GM10266 (cell line): ENCODE measurements around the gene LHFPL2.

Experiments used
- DNase-seq: peaks from one replicate; pipeline ENCODE4 v3.0.0; 2012; ENCODE audit errors: extremely low spot score
- CTCF ChIP-seq: IDR thresholded peaks from 2 replicates; pipeline ENCODE4 v1.5.1; 2012; ENCODE audit warnings: mild to moderate bottlenecking, low read depth; ENCODE audit not compliant: control insufficient read depth, insufficient read depth; ENCODE audit errors: missing control alignments

LHFPL2 gene

GRCh38 chr5:78527925-78528324 lies 120.6 kb downstream of the LHFPL2 start:
- TF ChIP-seq CTCF: no peak
- no peak for DNase-seq

GRCh38 chr5:78527054-78527859 lies 121.3 kb downstream of the LHFPL2 start:
- no peak for TF ChIP-seq CTCF
- no peak for DNase-seq

GRCh38 chr5:78526049-78526525 lies 122.5 kb downstream of the LHFPL2 start:
- peak; percentile 29 for DNase-seq
- TF ChIP-seq CTCF: no peak

DNA sequence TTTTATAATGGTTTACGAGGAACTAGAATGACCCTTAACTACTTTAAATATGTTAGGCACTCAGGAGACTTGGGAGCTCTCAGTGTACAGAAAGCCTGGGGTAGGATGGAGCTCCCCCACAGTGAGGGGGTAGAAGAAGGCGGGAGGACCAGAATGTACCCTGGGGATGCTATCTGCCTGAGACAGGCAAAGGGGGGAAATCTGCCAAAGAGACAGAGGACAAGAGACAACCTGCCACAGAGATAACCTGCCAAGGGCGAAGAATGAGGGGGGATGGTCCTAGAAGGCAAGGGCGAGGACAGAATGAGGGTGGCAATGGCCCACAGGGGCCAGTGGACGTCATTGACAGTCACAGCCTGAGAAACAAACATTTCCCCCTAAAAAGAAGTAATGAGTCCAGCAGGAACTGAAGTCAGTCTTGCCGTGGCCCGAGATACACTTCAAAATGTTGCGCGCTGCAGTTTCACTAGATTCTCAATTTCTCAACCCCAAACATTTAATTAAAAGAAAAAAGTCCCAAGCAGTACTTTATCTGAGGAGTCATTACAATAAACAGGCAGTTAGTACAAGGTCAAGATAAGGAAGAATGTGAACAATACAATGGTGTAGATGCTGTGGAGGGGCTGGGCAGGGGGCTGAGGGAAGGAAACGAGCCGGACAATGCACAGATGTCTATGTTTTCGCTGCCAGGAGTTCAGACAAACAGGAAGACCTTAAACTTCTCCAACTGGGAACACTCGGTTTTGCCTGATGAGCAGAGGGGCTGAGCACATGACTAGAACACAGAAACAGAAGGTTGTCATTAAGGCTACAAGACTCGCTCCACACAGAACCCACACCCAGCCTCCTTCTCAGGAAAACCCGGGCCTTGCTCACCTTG lies 125.0 kb downstream of the LHFPL2 start:
- no peak for TF ChIP-seq CTCF
- DNase-seq: no peak

DNA sequence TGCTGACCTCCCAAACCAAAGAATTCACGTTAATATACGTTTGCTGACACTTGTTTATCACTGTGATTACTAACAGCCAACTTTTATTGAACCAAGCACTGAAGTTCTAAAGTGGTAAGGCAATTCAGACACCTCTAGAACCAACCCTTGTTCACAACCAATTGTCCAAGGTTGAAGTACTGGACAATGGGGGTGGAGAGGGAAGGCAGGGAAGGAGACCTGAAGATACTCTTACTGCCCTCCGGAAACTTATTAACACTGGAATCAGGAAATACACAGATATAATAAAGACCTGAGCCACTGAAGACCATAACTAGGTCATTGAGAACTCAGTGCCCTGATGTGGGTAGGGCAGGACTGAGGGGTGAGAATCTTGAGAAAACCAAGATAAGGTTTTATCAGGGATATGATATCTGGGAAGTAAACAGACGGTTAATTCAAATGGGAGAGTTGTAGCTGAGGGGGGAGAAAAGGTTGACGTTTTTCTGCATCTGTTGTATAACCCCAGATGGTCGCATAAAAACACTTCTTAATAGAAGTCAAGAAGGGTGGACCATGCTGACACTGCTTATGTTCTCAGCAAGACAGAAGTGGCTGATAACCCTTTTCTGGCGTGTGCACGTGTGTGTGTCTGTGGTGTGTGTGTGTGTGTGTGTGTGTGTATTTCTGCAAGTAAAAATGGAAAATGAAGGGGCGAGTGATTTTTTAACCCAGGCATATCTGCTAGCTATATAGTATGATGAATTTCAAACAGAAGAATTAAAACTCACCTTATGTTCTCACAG lies 125.9 kb downstream of the LHFPL2 start:
- DNase-seq: no peak
- TF ChIP-seq CTCF: no peak

DNA sequence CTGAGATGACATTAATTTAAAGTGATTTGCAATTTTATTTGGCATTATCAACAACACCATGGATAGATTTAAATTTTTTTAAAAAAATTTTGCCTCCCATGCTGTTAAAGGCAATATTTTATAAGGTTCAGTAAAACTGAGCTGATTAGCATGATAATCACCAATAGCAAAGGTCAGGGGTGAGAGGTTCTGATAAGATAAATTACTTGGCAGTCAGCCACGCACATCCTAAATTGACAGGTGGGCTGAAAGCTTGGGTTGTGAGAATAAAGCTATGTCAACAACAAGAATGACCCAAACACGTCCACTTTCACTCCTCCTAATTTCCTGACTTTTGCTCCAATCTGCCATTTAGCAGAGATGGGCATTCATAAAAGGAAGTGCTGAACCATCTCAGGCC lies 127.1 kb downstream of the LHFPL2 start:
- DNase-seq: no peak
- TF ChIP-seq CTCF: no peak
